ENCODE results near the gene C1QL2.

The C1QL2 gene

DNA sequence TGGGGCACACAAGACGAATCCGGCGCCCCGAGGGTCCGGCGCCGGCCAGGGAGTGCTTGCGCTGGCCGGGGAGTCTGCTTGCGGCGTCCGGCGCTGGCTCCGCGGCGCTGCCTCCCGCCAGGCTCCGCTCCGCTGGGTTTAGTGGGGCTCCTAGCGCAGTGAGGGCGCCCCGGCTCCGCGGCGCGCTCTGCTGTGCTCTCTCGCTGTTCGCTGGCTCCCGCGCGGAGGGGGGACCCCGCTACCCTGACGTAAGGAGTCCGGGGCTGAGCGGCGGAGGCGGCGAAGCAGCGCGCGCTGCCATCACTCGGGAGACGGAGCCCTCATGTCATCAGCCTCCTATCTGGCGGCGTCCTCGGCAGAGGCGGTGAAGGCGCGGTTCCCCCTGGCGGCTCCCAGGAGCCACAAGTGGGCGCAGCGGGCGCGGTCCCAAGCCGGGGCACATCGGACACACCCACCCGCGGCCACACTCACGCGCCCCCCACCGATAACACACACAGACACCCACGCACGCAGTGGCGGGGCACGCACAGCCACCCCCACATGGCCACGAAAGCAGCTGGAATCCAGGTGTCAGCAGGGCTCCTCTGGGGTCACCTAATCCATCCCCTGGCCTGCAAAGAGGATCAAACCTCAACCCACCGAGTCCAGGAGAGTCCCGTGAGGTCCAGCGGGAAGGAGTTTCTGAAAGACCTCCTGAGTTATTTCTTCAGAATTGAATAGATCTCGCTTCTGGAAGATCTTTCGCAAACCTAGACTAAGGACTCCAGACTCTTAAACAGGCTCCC lies at the start of gene C1QL2:
Gene C1QL2 (minus strand): TSS at position 189 of the 785 bp plus-strand sequence. CDS start 482 bp downstream, outside the sequence.
- Histone ChIP-seq H3K27ac (no peak within 1 kb of the TSS), H3K4me3 (peak within 1 kb of the TSS; percentile 15)
- TF ChIP-seq CTCF (IDR thresholded peaks at IDR 0.05): no peak
- no peak for DNase-seq (ENCODE audit: low spot score)

- Histone ChIP-seq H3K27ac (no peak overlapping the region), H3K4me3 (no peak overlapping the region)
- DNase-seq (ENCODE audit: low spot score): no peak
- no peak for TF ChIP-seq CTCF (IDR thresholded peaks at IDR 0.05)
These were observed 48.9 kb upstream of the C1QL2 start for GRCh38 chr2:119207447-119207846.

DNA sequence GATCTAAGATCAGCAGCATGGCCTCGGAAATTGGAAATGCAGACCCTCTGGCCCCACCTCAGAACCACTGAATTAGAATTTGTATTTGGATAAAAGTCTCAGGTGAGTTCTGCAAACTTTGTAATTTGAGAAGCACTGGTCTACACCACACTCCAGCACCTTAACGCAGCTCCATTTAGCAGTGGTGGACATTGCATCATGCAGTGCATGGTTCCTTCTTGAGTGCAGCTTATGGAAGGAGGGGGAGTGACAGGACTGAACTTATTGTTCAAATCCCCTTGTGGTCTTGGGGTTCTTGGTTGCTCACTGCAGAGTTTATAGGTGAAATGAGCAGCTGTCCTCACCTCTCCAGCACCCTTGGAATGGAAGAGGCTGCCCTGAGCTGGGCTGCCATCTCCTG lies 47.6 kb upstream of the C1QL2 start:
- Histone ChIP-seq H3K4me3 (no peak overlapping the region), H3K27ac (no peak overlapping the region)
- no peak for TF ChIP-seq CTCF (IDR thresholded peaks at IDR 0.05)
- no peak for DNase-seq (ENCODE audit: low spot score)

DNA sequence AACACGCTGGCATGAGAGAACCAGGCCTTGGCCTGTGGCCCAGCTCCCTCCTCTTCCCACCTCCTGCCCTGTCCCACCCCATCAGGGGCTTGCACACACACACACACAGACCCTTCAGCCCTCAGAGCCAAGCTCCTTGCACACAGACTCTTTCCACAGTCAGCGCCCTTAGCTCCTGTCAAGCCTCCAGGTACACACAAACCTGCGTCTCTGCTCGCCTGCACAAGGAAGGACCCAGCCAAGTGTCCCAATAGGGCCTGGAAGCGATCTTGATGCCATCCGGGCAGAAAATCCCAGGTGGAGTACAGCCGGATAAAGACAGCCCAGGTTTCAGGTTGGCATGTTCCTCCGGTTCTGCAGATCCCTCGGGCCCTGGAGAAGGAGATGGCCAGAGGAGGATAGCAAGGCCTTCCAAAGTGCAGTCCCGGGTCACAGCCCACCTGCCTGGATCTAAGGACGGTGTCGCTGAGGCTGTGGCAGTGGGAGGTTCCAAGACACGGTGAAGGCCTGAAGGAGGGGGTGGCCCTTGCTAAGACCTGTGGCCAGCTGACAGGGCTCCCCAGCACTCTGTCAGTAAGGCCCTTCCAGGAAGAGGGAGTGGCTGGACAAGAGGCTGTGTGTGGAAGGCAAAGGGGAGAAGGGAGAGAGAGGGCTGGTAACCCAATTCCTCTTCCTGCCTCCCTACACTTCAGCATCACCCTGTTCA lies 46.6 kb upstream of the C1QL2 start:
- no peak overlapping the region for H3K27ac ChIP-seq
- no peak for TF ChIP-seq CTCF (IDR thresholded peaks at IDR 0.05)
- no peak for DNase-seq (ENCODE audit: low spot score)
- no peak overlapping the region for H3K4me3 ChIP-seq

DNA sequence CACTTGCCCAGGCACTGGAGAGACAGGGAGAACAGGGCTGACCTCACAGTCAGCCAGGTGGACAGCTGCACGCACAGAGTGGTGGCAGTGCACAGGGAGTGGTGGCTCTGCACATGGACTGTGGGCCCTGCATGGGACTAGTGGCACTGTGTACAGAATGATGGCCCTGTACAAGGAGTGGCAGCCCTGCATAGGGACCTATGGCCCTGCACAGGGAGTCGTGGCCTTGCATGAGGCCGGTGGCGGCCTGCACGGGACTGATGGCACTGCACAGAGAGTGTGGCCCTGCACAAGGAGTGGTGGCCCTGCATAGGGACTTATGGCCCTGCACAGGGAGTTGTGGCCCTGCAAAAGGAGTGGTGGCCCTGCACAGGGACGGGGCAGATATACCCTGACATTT lies 46.0 kb upstream of the C1QL2 start:
- Histone ChIP-seq H3K27ac (no peak overlapping the region), H3K4me3 (no peak overlapping the region)
- DNase-seq (ENCODE audit: low spot score): no peak
- TF ChIP-seq CTCF (IDR thresholded peaks at IDR 0.05): no peak

- no peak for DNase-seq (ENCODE audit: low spot score)
- Histone ChIP-seq H3K27ac (no peak overlapping the region), H3K4me3 (no peak overlapping the region)
- TF ChIP-seq CTCF (IDR thresholded peaks at IDR 0.05): no peak
These were observed 44.2 kb upstream of the C1QL2 start for GRCh38 chr2:119202610-119203310.
